GM19438 (cell line): ENCODE data around the gene ALG2.
A peak's percentile ranks its signal among the peaks of the same experiment; 100 is the strongest.
"Not testable (repeated sequence)": the region's sequence is repeated elsewhere in the genome, so short reads cannot be mapped to it uniquely, and the experiment has no call there.

ENCODE experiments used
- ATAC-seq: cut with Tn5 transposase; IDR thresholded peaks from one replicate; pipeline ENCODE4 v1.9.1; 2021; ENCODE audit warnings: low read depth; ENCODE audit not compliant: unreplicated experiment

The ALG2 gene

GRCh38 chr9:99238331-99238730 is 16.6 kb upstream of the ALG2 start:
- ATAC-seq, result no peak

DNA sequence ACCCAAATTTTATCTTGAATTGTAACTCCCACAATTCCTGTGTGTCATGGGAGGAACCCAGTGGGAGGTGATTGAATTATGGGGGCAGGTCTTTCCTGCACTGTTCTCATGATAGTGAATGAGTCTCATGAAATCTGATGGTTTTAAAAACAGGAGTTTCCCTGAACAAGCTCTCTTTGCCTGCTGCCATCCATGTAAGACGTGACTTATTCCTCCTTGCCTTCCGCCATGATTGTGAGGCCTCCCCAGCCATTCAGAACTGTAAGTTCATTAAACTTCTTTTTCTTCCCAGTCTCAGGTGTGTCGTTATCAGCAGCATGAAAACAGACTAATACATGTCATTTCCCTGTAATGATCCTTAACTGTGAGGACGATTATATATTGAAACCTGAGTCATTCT is 16.1 kb upstream of the ALG2 start:
- ATAC-seq, result not testable (repeated sequence)

DNA sequence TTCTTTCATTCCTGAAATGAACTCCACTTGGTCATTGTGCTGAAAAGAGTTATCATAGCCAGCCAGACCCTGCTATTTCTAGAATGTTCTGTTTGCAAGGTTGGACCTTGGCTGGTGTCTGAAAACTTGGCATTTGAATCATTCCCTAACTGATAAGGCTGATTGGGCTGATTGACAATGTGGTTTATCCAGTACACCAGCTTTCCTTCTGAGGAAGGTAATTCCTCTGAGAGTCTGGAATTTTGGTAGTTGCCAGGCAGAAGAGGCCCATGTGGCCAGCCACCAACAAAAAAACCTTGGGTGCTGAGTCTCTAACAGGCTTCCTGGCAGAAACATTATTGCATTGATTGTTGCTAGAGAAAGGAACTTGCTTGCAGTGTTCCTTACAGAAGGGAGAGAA is 15.6 kb upstream of the ALG2 start:
- ATAC-seq, result no peak

DNA sequence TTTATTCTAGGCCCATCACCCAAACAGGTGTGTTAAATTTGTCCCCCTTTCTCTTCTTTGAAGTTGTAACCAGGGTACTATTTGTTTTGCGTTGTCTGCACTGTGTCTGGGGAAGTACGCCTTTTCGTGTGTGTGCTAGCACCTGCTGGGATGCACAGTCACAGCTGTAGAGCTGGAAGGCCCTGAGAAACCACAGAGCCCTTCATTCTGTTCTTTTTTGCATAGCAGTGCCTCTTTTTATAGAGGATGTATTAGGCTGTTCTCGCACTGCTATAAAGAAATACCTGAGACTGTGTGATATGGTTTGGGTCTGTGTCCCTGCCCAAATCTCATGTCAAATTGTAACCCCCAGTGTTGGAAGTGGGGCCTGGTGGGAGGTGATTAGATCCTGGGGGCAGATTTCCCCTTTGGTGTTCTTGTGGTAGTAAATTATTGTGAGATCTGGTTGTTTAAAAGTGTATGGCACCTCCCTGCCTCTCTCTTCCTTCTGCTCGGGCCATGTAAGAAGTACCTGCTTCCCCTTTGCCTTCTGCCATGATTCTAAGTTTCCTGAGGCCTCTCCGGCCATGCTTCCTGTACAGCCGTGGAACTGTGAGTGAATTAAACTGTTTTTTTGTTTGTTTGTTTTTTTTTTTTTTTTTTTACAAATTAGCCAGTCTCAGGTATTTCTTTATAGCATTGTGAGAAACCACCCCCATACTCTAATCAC is 14.3 kb upstream of the ALG2 start:
- peak; percentile 90 for ATAC-seq

GRCh38 chr9:99235069-99235468 is 13.3 kb upstream of the ALG2 start:
- no peak for ATAC-seq

DNA sequence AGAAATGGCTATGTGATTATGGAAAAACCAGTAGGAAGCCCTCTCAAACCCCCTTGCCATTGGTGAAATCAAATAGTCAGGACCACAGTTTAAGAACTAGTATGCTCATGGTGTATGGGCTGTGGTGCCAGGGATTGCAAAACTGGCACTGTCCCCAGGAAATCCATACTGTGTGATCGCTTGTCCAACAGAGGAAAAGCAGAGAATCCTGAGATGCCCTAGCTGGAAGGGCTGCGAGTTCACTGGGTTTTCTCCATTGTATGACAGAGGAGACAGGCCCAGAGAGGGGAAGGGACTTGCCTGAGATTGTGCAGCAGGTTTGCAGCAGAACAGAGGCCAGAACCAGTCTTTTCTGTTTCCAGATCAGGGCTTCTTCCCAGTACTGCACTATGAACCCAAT is 12.9 kb upstream of the ALG2 start:
- ATAC-seq, result no peak

DNA sequence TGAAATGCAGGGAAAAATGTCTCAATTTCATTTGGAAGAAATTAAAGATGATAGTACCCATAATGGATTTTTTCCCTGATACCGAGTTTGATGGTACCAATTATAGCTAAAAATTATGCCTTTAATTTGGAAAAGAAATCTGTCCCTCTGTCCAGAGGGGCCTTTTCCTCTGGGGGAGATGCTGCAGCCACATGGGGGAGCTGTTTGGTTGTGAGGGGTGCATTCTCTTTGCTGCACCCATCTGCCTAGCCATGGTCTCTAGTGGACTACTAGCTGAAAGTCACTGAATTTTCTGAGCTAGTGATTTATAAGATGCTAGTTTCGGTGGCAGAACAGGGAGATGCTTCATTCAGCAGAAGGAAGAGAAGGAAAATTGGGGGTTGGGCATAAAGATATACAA is 10.0 kb upstream of the ALG2 start:
- ATAC-seq, result no peak

- ATAC-seq, result no peak
Observed at GRCh38 chr9:99230206-99230605, 8.5 kb upstream of the ALG2 start.

DNA sequence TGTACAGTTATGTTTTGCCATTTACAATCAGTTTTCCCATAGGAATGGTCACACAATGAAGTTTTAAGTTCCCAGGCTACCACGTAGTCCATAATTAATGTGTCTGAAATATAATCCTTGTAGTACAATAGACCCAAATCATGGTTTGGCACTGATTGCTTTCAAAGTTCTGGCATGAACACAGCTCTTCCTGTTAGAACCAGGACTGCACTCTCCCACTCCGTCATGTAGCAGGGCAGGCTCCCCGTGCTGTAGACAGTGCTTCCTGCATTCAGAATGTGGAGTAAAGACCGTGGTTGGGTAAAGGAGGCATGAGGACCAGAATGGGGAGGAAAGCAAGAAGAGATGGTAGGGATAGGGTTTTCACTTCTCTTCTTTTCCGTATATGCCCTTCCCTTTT is 4.3 kb upstream of the ALG2 start:
- ATAC-seq, result no peak

DNA sequence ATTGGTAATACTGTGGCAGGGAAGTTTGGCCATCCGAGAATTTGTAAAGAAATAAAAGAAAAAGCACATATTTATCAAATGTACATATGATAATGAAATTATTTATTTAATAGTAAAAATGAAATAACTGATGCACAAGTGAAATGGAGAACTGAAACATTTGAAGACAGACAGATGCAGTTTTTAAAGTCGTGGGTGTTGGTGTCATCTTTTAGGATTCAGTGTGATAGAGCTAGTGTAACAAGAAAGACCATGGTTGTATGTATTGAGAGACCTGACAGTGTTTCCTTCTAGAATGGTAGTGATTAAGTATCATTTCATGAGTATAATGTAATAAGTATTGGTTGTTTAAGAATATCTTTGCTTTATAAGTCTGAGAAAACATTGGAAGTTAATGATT is 2.7 kb upstream of the ALG2 start:
- no peak for ATAC-seq

DNA sequence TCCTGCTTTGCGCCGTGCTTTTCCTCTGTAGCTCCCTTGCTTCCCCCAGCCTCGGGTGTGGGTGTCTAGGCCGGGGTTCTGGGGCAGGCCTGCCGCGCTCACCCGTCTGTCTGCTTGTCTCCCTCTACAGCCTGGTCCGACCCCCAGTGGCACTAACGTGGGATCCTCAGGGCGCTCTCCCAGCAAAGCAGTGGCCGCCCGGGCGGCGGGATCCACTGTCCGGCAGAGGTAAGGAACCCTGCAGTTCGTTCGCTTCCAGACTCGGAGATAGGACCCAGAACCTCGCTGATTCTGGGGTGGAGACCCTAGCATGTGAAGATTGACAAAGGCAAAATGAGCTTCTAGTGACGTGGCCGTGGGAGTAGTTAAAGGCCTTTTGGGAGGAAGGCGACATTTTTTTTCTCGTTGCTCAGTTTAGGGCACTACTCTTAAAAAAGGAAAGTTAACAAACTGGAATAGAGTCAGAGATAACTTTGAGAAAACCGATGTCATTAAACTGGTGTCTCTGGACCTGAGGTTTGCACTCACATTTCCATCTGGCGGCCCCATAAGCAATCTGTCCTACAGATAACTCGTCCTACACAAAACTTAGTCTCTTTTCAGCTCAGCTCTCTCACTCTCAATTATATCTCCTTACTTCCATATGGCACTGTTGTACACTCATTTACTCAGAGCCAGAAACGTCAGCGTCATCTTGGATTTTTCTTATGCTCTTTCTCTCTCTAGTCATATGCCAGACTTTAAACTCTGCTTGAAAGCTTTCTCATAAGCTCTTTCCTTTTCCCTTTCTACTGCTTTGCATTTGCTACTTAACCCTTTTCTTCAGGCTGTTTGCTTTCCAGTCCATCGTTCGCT is 901 bp upstream of the ALG2 start:
- peak; percentile 30 for ATAC-seq

DNA sequence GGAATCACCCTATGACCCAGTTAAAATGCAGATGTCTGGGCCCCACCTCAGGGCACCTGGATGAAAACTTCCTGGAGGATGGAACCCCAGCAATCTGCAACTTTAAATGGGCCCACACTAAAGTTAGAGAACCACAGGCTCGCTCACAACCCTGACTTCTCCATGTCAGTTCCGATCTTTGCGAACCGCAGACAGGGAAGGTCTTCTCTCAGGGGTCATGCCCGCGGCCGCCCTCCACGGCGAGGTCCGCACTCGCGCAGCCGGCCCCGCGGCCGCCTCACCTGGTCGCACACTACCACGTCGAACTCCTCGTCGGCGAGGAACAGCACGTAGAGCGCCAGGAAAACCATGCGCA is 499 bp downstream of the ALG2 start:
- no peak for ATAC-seq

- ATAC-seq, result no peak
Observed at GRCh38 chr9:99220011-99220410, 1.7 kb downstream of the ALG2 start.

DNA sequence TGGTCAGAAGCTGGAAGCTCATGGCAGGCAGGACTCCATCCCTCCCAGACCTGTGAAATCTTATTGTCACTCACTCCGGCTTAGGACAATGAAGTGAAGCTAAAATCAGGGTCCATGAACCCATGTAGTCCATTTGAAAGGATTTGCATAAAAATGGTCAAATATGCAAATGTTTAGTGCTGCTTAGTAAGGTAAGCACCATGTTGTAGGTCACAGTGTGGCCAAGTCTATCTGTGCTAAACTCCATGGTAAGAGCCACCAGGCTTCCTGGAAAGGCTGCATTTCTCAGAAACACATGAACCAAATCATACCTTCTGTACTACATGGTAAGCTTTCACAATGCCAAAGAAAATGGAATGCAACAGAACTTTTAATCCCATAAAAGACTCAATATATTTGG is 5.7 kb downstream of the ALG2 start:
- ATAC-seq, result no peak

- ATAC-seq, result no peak
Observed at GRCh38 chr9:99213197-99213596, 8.5 kb downstream of the ALG2 start.

- no peak for ATAC-seq
Observed at GRCh38 chr9:99211746-99212145, 10.0 kb downstream of the ALG2 start.

DNA sequence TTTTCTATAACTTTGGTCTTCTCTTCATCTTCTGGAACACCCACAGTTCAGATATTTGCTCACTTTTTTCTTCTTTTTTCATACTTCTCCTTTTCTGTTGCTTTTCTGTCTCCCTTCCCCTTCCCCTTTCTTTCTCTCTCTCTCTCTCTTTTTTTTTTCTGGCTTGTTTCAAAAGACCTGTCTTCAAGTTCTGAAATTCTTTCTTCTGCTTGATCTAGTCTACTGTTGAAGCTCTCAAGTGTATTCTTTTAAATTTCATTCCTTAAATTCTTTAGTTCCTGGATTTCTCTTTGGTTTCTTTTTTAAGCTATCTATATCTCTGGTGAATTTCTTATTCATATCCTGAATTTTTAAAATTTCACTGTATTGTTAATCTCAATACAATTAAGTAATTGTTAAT is 11.2 kb downstream of the ALG2 start:
- no peak for ATAC-seq

DNA sequence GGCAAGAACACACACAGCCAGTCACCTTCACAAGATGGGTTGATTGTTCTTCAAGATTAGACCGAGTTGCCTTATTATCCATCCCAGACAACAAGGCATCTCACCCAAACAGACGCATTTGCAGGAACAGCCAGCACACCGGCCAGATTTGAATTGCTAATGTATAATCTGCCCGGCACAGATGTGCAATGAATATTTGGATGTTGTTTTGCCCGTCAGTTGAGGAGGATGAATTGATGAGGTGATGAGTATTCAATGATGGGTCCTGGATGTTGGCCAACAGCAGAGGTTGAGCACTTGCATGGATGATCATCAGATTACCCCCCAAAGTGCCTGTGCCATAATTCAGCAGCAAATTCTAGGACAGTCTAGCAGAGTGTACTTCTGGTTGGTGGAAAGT is 20.1 kb downstream of the ALG2 start:
- ATAC-seq, result no peak

DNA sequence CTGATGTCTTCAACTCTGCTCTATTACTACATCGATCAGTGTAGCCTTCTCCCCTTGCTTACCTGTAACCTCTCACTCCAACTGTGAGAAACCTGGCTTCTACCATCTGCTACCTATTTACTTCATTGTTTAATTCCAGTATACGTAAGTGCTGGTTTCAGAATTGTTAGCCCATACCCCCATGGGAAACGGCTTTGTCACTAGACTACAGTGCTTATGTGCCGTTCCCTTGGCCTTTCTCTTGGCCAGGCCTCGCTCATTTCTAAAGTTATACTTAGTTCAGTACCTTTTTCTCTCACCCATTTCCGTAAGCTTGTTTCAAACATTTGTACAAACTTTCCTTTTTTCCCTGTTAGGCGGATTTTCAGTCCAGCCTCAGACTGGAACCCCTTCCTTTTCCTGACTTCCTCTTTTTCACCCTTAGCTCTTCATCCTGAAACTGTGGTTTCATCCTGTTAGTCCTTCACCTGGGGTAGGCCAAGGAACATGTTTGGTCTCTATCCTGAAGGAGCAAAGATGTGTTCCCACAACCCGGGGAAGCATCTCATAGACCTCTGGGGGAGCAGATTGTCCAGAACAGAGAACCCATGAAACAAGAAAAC is 21.7 kb downstream of the ALG2 start:
- no peak for ATAC-seq

GRCh38 chr9:99197987-99198386 is 23.8 kb downstream of the ALG2 start:
- ATAC-seq, result no peak

GRCh38 chr9:99197124-99197630 is 24.6 kb downstream of the ALG2 start:
- no peak for ATAC-seq

DNA sequence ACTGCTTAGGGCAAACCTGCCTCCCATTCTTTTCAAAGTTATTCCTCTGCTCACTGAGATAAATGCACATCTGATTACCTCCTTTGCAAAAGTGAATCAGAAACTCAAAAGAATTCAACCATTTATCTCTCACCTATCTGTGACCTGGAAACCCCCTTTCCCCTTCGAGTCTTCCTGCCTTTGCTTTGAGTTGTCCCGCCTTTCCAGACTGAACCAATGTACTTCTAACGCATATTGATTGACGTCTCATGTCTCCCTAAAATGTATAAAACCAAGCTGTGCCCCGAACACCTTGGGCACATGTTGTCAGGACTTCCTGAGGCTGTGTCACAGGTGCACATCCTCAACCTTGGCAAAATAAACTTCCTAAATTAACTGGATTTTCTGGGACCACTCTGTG is 25.3 kb downstream of the ALG2 start:
- not testable (repeated sequence) for ATAC-seq
